ENCODE measurements around the gene PM20D2.

DNA sequence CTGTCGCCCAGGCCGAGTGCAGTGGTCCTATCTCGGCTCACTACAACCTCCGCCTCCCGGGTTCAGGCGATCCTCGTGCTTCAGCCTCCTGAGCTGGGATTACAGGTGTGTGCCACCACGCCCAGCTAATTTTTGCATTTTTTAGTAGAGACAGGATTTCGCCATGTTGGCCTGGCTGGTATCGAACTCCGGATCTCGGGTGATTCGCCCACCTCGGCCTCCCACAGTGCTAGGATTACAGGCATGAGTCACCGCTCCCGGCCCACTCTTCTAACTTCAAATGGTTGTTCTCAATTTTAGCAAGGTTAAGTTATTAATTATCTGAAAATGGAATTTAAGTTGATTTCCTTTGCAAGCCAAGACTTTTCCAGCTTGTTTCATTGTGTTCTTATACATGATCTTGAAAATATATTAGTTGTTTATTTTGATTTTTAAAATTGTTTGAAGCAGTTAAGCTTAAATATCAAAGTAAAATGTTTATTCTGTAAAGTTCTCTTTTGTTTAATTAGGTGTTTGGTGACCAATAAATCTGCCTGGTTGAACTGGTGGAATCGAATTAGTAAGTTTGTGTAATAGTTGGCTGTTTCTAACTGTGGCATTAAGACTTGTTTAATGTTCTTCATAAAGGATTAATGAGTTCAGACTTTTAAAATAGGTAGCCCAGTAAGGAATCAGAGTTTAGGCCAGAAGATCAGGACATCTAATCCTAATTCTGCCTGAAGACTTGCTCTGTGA lies 2.3 kb downstream of the PM20D2 start:
- TF ChIP-seq CTCF (IDR thresholded peaks at IDR 0.05; ENCODE audit: insufficient read depth, low read length), result no peak
- TF ChIP-seq, protein P1, sequence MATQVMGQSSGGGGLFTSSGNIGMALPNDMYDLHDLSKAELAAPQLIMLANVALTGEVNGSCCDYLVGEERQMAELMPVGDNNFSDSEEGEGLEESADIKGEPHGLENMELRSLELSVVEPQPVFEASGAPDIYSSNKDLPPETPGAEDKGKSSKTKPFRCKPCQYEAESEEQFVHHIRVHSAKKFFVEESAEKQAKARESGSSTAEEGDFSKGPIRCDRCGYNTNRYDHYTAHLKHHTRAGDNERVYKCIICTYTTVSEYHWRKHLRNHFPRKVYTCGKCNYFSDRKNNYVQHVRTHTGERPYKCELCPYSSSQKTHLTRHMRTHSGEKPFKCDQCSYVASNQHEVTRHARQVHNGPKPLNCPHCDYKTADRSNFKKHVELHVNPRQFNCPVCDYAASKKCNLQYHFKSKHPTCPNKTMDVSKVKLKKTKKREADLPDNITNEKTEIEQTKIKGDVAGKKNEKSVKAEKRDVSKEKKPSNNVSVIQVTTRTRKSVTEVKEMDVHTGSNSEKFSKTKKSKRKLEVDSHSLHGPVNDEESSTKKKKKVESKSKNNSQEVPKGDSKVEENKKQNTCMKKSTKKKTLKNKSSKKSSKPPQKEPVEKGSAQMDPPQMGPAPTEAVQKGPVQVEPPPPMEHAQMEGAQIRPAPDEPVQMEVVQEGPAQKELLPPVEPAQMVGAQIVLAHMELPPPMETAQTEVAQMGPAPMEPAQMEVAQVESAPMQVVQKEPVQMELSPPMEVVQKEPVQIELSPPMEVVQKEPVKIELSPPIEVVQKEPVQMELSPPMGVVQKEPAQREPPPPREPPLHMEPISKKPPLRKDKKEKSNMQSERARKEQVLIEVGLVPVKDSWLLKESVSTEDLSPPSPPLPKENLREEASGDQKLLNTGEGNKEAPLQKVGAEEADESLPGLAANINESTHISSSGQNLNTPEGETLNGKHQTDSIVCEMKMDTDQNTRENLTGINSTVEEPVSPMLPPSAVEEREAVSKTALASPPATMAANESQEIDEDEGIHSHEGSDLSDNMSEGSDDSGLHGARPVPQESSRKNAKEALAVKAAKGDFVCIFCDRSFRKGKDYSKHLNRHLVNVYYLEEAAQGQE (IDR thresholded peaks at IDR 0.05; ENCODE audit: insufficient replicate concordance, low read depth), result no peak
